ENCODE results near the gene RFX4. TPM values are rescaled to one million over a fixed set of nuclear protein-coding genes. Genes with fewer than 3 reads are reported as not detected.
A peak's percentile ranks its signal among the peaks of the same experiment; 100 is the strongest.

The RFX4 gene
- total and polyA plus RNA-seq, 2 of the 13 experiments (the other 11 are each of a cell fraction or from before 2014, with no cell fraction given), result not detected

- TF ChIP-seq, protein P1, sequence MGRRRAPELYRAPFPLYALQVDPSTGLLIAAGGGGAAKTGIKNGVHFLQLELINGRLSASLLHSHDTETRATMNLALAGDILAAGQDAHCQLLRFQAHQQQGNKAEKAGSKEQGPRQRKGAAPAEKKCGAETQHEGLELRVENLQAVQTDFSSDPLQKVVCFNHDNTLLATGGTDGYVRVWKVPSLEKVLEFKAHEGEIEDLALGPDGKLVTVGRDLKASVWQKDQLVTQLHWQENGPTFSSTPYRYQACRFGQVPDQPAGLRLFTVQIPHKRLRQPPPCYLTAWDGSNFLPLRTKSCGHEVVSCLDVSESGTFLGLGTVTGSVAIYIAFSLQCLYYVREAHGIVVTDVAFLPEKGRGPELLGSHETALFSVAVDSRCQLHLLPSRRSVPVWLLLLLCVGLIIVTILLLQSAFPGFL (CRISPR knock-in tag; IDR thresholded peaks at IDR 0.05), result no peak
- TF ChIP-seq PRDM15 (CRISPR knock-in tag; IDR thresholded peaks at IDR 0.05), result no peak
- peak; percentile 83; the same call in 1 of the 2 replicates for TF ChIP-seq THAP7 (CRISPR knock-in tag; IDR thresholded peaks at IDR 0.05)
- no peak for TF ChIP-seq NPAS2 (CRISPR knock-in tag; IDR thresholded peaks at IDR 0.05; ENCODE audit: borderline replicate concordance)
- peak; percentile 81 for TF ChIP-seq HOXA3 (CRISPR knock-in tag; IDR thresholded peaks at IDR 0.05)
- peak; percentile 82; the same call in 1 of the 2 replicates for TF ChIP-seq TBP (CRISPR knock-in tag; IDR thresholded peaks at IDR 0.05)
- no peak; the same call in 1 of the 2 replicates for TF ChIP-seq ZNF780A (CRISPR knock-in tag; IDR thresholded peaks at IDR 0.05)
- no peak for TF ChIP-seq NR2F2 (IDR thresholded peaks at IDR 0.05; ENCODE audit: borderline replicate concordance, low read depth)
- TF ChIP-seq ZNF839 (CRISPR knock-in tag; IDR thresholded peaks at IDR 0.05; ENCODE audit: borderline replicate concordance), result 0 out of 2 replicates have a peak, but pooled peaks have one; percentile 23
- peak; percentile 85; the same call in 1 of the 2 replicates for TF ChIP-seq ARID4A (CRISPR knock-in tag; IDR thresholded peaks at IDR 0.05; ENCODE audit: borderline replicate concordance)
- TF ChIP-seq ZNF224 (CRISPR knock-in tag; IDR thresholded peaks at IDR 0.05), result 0 out of 2 replicates have a peak, but pooled peaks have one; percentile 40
- TF ChIP-seq TP53 (CRISPR knock-in tag; conservative IDR thresholded peaks at IDR 0.05), result no peak; the same call in 1 of the 2 replicates
- peak; percentile 57; the same call in 1 of the 2 replicates for TF ChIP-seq GLI4 (CRISPR knock-in tag; IDR thresholded peaks at IDR 0.05; ENCODE audit: borderline replicate concordance)
- TF ChIP-seq, protein P2, sequence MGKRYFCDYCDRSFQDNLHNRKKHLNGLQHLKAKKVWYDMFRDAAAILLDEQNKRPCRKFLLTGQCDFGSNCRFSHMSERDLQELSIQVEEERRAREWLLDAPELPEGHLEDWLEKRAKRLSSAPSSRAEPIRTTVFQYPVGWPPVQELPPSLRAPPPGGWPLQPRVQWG (CRISPR knock-in tag; IDR thresholded peaks at IDR 0.05; ENCODE audit: borderline replicate concordance, low read depth), result no peak
- peak; percentile 26; the same call in 1 of the 2 replicates for TF ChIP-seq RXRB (CRISPR knock-in tag; IDR thresholded peaks at IDR 0.05; ENCODE audit: borderline replicate concordance)
- TF ChIP-seq TBX3 (IDR thresholded peaks at IDR 0.05; ENCODE audit: borderline replicate concordance), result no peak
- TF ChIP-seq CAMTA2 (CRISPR knock-in tag; IDR thresholded peaks at IDR 0.05; ENCODE audit: borderline replicate concordance), result 0 out of 2 replicates have a peak, but pooled peaks have one; percentile 75
- TF ChIP-seq KAT2B (IDR thresholded peaks at IDR 0.05; ENCODE audit: borderline replicate concordance, low read depth, low read length), result no peak
These were observed 191.4 kb downstream of the RFX4 start, which contains the start of gene RIC8B (continued) for GRCh38 chr12:106774005-106774807.
